Retinal pigment epithelial cell (primary cell): ENCODE measurements around the gene LAPTM5.

ENCODE experiments used
- DNase-seq: peaks from one replicate; pipeline ENCODE4 v3.0.0-alpha.2; 2010; ENCODE audit warnings: low read depth
- H3K4me3 ChIP-seq: 2 replicates; pipeline ENCODE4 v1.5.1; 2011; ENCODE audit warnings: mild to moderate bottlenecking, low read length, control low read depth, moderate library complexity
- TF ChIP-seq, protein P1 (sequence below): conservative IDR thresholded peaks from 2 replicates; pipeline ENCODE4 v1.5.1; 2011; ENCODE audit warnings: low read depth, low read length, control low read depth, inconsistent platforms

LAPTM5 gene

DNA sequence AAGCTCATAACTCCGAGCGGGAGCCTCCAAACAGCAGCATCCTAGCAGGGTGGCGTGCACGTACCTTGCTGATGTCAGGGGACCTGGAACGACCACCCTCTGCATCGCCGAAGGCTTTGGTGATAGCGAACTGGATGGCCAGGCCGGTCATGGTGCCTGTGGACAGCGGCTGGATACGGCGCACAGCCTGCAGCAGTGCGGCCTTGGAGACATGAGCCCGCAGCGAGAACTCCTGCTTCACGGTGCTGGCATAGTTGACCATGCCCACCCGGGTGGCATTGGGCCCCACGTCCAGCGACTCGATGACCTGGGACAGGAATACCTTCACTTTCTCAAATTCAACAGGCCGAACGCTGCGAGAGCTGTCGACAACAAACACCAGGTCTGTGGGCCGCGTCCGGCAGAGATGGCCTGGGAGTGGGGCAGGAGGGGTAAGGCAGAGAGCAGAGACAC is 36.2 kb downstream of the LAPTM5 start:
- TF ChIP-seq, protein P1, sequence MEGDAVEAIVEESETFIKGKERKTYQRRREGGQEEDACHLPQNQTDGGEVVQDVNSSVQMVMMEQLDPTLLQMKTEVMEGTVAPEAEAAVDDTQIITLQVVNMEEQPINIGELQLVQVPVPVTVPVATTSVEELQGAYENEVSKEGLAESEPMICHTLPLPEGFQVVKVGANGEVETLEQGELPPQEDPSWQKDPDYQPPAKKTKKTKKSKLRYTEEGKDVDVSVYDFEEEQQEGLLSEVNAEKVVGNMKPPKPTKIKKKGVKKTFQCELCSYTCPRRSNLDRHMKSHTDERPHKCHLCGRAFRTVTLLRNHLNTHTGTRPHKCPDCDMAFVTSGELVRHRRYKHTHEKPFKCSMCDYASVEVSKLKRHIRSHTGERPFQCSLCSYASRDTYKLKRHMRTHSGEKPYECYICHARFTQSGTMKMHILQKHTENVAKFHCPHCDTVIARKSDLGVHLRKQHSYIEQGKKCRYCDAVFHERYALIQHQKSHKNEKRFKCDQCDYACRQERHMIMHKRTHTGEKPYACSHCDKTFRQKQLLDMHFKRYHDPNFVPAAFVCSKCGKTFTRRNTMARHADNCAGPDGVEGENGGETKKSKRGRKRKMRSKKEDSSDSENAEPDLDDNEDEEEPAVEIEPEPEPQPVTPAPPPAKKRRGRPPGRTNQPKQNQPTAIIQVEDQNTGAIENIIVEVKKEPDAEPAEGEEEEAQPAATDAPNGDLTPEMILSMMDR, result no peak
- no peak for DNase-seq
- no peak overlapping the region for H3K4me3 ChIP-seq

DNA sequence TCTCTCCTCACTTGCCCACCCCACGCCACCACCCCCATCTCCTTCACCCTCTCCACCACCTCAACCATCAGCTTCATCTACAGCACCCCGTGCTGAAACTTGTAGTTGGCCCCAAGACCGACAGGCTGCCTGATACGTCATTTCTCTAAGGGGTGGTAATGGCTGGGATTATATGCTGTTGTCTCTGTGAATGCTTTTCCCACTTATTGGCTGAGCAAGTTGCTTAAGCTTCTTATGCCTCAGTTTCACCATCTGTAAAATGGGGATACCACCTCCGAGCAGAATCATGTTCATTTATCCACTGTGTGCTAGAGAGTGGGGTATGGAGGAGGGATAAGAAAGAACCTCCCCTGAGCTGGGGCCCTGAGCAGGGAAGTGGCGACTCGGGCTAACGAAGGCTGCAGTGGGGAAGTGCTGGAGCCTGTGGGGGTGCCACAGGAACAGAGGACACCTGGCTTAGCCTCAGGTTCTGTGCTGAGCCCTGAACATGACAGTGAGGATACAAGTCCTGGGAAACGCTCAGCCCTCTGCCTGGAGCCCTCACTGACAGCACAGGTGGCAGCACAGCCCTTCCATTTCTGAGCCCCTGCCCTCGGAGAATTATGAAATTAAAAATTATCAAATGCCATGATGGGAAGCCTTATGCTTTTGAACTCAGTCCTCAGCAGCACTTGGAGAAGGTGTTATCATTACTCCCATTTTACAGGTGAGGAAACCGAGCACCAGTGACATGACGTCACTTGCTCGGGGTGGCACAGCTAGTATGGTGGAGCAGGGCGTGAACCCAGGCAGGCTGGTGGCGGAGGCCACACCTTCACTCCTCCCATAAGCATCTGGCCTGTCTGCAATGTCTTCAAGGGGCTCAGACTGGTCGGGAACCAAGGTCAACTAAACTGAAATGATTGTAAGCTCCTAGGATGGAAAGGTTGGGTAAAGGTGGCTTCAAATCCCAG is 37.0 kb downstream of the LAPTM5 start:
- TF ChIP-seq, protein P1, result no peak
- no peak overlapping the region for H3K4me3 ChIP-seq
- DNase-seq, result no peak

DNA sequence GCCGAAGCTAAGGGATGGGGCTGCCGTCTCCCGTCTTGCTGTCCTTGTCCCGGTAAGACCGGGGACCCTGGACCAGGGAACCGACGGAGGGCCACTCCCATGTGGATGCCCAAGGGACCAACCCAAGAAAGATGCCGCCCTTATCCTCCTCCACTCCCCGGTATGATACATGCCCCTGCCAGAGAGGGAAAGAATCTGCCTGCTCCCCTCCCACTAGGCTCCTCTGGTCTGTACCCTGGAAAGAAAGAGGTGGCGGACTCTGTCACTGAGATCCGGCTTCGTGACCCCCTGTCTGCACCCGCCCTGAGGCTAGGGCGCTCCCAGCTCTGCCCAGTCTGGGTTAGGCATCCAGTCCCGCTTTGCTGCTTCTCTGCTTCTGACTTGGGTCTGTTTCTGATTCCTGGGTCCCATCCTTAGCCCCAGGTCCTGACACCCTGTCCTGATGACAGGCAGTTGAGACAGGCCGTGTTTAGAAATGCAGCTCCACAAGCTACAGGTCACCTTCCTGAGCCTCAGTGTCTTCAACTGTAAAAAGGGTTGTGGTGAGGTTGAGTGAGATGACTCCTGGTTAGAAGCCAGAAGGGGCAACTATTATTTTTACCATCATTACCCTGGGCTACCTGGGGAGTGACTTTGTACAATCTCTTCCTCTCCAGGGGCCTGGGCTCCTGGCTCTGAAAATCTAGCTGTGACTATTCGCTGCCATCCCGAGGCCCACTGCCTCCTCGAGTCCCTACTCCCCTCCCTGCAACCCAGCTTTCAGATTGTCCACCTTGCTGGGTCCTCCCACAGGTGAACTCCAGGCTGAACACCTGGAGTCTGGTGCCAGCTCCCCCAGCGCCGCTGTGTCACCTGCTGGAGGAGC is 37.9 kb downstream of the LAPTM5 start:
- H3K4me3 ChIP-seq, result no peak overlapping the region
- DNase-seq, result no peak
- TF ChIP-seq, protein P1, result no peak

DNA sequence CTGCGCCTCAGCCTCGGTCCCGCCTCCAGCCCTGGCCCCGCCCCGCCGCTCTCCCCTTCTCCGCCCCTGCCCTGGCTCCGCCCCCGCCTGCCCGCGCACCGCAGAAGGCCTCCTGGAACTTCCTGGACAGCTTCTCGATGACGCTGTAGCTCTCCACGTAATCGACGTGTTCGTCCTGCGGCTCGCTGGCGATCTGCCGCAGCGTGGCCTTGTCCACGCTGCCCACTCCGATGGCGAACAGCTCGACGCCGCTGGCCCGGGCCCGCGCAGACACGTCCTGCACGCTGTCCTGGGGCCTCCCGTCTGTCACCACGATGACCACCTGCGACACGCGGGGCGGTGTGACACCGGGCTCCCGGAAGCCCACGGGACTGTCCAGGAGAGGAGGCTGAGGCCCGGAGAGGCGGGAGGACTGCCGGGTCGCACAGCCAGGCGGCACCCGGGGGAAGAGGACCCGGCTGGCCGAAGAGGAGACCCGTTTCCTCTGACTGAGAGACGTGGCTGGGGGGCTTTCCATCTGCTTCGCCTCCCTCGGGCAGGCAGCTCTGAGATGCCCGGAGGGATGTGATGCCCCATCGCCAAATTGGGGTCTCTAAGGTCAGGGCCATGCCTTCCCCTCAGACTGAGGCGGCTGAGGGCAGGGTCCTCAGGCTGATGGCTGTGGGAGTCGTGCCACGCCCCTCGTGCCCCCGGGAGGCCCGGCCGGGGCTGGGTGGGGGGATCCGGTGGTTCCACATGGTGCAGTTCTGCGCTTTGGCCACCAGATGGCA is 38.8 kb downstream of the LAPTM5 start:
- TF ChIP-seq, protein P1, result peak; percentile 84
- DNase-seq, result peak; percentile 78
- peak overlapping the region; percentile 51 for H3K4me3 ChIP-seq

DNA sequence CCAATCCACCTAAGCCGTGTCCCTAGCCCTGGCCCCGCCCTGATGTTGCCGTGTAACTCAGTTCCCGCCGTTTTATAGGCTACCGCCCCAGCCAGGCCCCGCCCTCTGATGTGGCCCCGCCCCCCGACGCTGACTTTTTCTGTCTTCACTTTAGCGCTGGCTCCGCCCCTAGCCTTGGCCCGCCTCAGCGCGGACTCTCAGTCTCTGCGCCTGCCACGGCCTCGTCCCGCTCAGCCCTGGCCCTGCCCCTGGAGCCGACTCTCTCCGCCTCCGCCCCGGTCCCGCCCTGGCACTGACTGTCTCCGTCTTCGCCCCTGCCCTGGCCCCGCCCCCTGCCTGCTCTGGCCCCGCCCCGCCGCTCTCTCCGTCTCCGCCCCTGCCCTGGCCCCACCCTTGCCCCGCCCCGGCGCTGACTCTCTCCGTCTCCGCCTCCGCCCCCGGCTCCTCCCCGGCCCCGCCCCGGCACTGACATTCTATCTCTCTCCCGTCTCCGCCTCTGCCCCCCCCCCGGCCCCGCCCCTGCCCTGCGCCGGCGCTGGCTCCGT is 39.4 kb downstream of the LAPTM5 start:
- H3K4me3 ChIP-seq, result peak overlapping the region; percentile 30
- TF ChIP-seq, protein P1, result no peak
- DNase-seq, result peak; percentile 88

DNA sequence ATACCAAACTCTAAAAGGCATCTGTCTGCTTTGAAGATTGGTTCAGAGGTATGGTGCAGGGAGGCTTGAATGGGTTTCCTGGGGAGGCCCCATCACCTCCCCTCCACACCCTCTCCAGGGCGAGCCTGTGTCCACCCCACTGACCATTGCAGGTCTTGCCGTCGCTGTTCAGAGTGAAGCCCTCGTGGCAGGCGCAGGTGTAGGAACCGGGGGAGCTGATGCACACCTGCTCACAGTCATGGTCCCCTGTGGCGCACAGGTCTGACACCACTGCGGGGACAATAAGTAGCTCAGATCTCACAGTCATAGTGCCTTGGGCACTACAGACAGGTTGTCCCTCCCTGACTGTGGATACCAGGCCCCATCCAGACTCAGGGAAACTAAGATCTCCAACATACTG is 40.9 kb downstream of the LAPTM5 start:
- no peak overlapping the region for H3K4me3 ChIP-seq
- TF ChIP-seq, protein P1, result no peak
- no peak for DNase-seq
